ENCODE measurements around the gene UNC13D. TPM values are rescaled to one million over a fixed set of nuclear protein-coding genes. Genes with fewer than 3 reads are reported as not detected.

Gene UNC13D
- polyA plus RNA-seq, 1 donor (not counting 4 experiments of a cell fraction or from before 2014, with no cell fraction given): 0.25 TPM

- dilution Hi-C loops (cut with MboI; ENCODE audit: extremely low pct_ligation_motif_present, low sequenced_read_pairs): no loop called here
- Histone ChIP-seq H3K9me3 (ENCODE audit: control insufficient read depth, low read depth, low read length) (no peaks in the 10 kb centered on the region), H3K9ac (ENCODE audit: control insufficient read depth, extremely low read depth, insufficient read depth, low read length) (no peak overlapping the region), H3K27ac (ENCODE audit: control insufficient read depth, insufficient read depth, low read length) (no peak overlapping the region), H3K36me3 (ENCODE audit: control insufficient read depth in 2 of 2, extremely low read depth in 1 of 2, insufficient read depth in 2 of 2, low read length in 2 of 2) (no peaks in the 10 kb centered on the region), H3K4me2 (ENCODE audit: control insufficient read depth, extremely low read depth, insufficient read depth, low read depth, low read length) (no peak overlapping the region), H3K9me1 (ENCODE audit: control insufficient read depth, extremely low read depth, insufficient read depth, low read length) (no peaks in the 10 kb centered on the region), H2AFZ (ENCODE audit: control insufficient read depth, low read length) (no peak overlapping the region), H3K27me3 (ENCODE audit: control insufficient read depth, extremely low read depth, insufficient read depth, low read length) (no peaks in the 10 kb centered on the region), H3K79me2 (ENCODE audit: control insufficient read depth, insufficient read depth, low read length) (no peaks in the 10 kb centered on the region), H4K20me1 (ENCODE audit: control insufficient read depth, extremely low read depth, insufficient read depth, low read length) (no peaks in the 10 kb centered on the region), H3K4me1 (ENCODE audit: control insufficient read depth, extremely low read depth, insufficient read depth, low read length) (no peaks in the 10 kb centered on the region), H3K4me3 (ENCODE audit: control insufficient read depth in 2 of 3, extremely low read depth in 1 of 3, insufficient read depth in 2 of 3, low read depth in 1 of 3, low read length in 3 of 3) (no peak overlapping the region)
- FAIRE-seq (no peak), DNase-seq (ENCODE audit: low read depth, low spot score) (no peak)
- TF ChIP-seq CTCF (optimal IDR thresholded peaks at IDR 0.05 in 1 of 3, IDR thresholded peaks at IDR 0.05 in 1 of 3, conservative IDR thresholded peaks at IDR 0.05 in 1 of 3; ENCODE audit: extremely low read depth in 1 of 3, insufficient read depth in 2 of 3, low read length in 3 of 3): no peak
- no peak for TF ChIP-seq EZH2 (IDR thresholded peaks at IDR 0.05; ENCODE audit: low read length)
Observed at GRCh38 chr17:75838410-75838809, 5.8 kb downstream of the UNC13D start.

- no peak for FAIRE-seq
- dilution Hi-C loops (cut with MboI; ENCODE audit: extremely low pct_ligation_motif_present, low sequenced_read_pairs): no loop called here
Observed at GRCh38 chr17:75837899-75838298, 6.3 kb downstream of the UNC13D start.

More at GRCh38 chr17:75837899-75838298, 6.3 kb downstream of the UNC13D start:
- no peaks in the 10 kb centered on the region for H3K36me3 ChIP-seq (ENCODE audit: control insufficient read depth in 2 of 2, extremely low read depth in 1 of 2, insufficient read depth in 2 of 2, low read length in 2 of 2)
- no peaks in the 10 kb centered on the region for H3K9me3 ChIP-seq (ENCODE audit: control insufficient read depth, low read depth, low read length)
- H2AFZ ChIP-seq (ENCODE audit: control insufficient read depth, low read length): no peak overlapping the region
- H4K20me1 ChIP-seq (ENCODE audit: control insufficient read depth, extremely low read depth, insufficient read depth, low read length): no peaks in the 10 kb centered on the region
- H3K79me2 ChIP-seq (ENCODE audit: control insufficient read depth, insufficient read depth, low read length): no peaks in the 10 kb centered on the region
- H3K4me1 ChIP-seq (ENCODE audit: control insufficient read depth, extremely low read depth, insufficient read depth, low read length): no peaks in the 10 kb centered on the region
- H3K27me3 ChIP-seq (ENCODE audit: control insufficient read depth, extremely low read depth, insufficient read depth, low read length): no peaks in the 10 kb centered on the region
- no peak for TF ChIP-seq EZH2 (IDR thresholded peaks at IDR 0.05; ENCODE audit: low read length)
- no peak for TF ChIP-seq CTCF (optimal IDR thresholded peaks at IDR 0.05 in 1 of 3, IDR thresholded peaks at IDR 0.05 in 1 of 3, conservative IDR thresholded peaks at IDR 0.05 in 1 of 3; ENCODE audit: extremely low read depth in 1 of 3, insufficient read depth in 2 of 3, low read length in 3 of 3)
- DNase-seq (ENCODE audit: low read depth, low spot score): no peak
- H3K9me1 ChIP-seq (ENCODE audit: control insufficient read depth, extremely low read depth, insufficient read depth, low read length): no peaks in the 10 kb centered on the region
- no peak overlapping the region for H3K9ac ChIP-seq (ENCODE audit: control insufficient read depth, extremely low read depth, insufficient read depth, low read length)
- no peak overlapping the region for H3K4me2 ChIP-seq (ENCODE audit: control insufficient read depth, extremely low read depth, insufficient read depth, low read depth, low read length)
- no peak overlapping the region for H3K27ac ChIP-seq (ENCODE audit: control insufficient read depth, insufficient read depth, low read length)
- no peak overlapping the region for H3K4me3 ChIP-seq (ENCODE audit: control insufficient read depth in 2 of 3, extremely low read depth in 1 of 3, insufficient read depth in 2 of 3, low read depth in 1 of 3, low read length in 3 of 3)
